K562 (cell line): ENCODE data around the gene TTC13. TPM values are rescaled to one million over a fixed set of nuclear protein-coding genes. Genes with fewer than 3 reads are reported as not detected.

Source experiments
- ATAC-seq: fragments of 200-7000 bp; cut with Tn5 transposase; 3 replicates; pipeline ENCODE4 v1.9.1; 2020; ENCODE audit warnings: moderate library complexity
- BruUV-seq: library from RNA; stranded (reverse); fragments of 400-500 nt; replicated peaks from 2 replicates; lab custom pipeline; 2021; lab: Mats Ljungman, UMichigan
- CTCF ChIA-PET: fragments of 300-600 bp; formaldehyde crosslinking; extraction: SDS; loops from one replicate; lab custom pipeline; 2021; ENCODE audit warnings: low intra/inter-chr PET ratio; lab: Yijun Ruan, JAX
- POLR2A ChIA-PET: fragments of 300-600, 350-650 bp; sonication (Branson Sonifier 250); formaldehyde crosslinking; extraction: SDS; loops from one replicate; lab custom pipeline; 2021; ENCODE audit warnings: antibody characterized with exemption, inconsistent platforms; lab: Yijun Ruan, JAX
- DNase-seq, 4 experiments: peaks; one replicate each; pipeline versions ENCODE4 v3.0.0 to v3.0.0-alpha.2; 2011 to 2018; ENCODE audit warnings: low spot score in 3 of 4, mixed read lengths in 3 of 4; ENCODE audit errors: extremely low read depth in 1 of 4
- FAIRE-seq: peaks from 2 replicates; lab custom pipeline; 2011; peaks lifted over from hg19 to GRCh38; lab: Jason Lieb, UNC
- H2AFZ ChIP-seq: 2 replicates; pipeline ENCODE4 v1.6.0; 2011; ENCODE audit warnings: low read depth, low read length, control low read depth, inconsistent platforms
- H3K27ac ChIP-seq: fragments of 200-600 bp; 3 replicates; pipeline ENCODE4 v1.8.0; 2011; ENCODE audit warnings: low read depth, mild to moderate bottlenecking, control low read depth, inconsistent platforms, low read length, moderate library complexity, mixed read lengths; ENCODE audit errors: extremely low read depth
- H3K27me3 ChIP-seq, 2 experiments: fragments of 300-600 bp in 1 of 2; 2 replicates in 1 of 2; 3 replicates in 1 of 2; pipeline versions ENCODE4 v1.6.0 to v1.8.0; 2011; ENCODE audit warnings: inconsistent platforms in 2 of 2, low read length in 2 of 2, mild to moderate bottlenecking in 1 of 2, mixed read lengths in 1 of 2, moderate library complexity in 1 of 2; ENCODE audit not compliant: control insufficient read depth in 2 of 2, insufficient read depth in 2 of 2
- H3K36me3 ChIP-seq: fragments of 300-600 bp; 3 replicates; pipeline ENCODE4 v1.8.0; 2011; ENCODE audit warnings: mild to moderate bottlenecking, low read length, inconsistent platforms; ENCODE audit not compliant: control insufficient read depth, insufficient read depth
- H3K4me1 ChIP-seq, 2 experiments: fragments of 200-600 bp in 1 of 2; replicated peaks in 1 of 2; 2 replicates in 1 of 2; 3 replicates in 1 of 2; pipeline versions ENCODE4 v1.5.1 to v1.8.0; 2011; ENCODE audit warnings: inconsistent platforms in 2 of 2, low read length in 2 of 2, mild to moderate bottlenecking in 1 of 2, mixed read lengths in 1 of 2, moderate library complexity in 1 of 2; ENCODE audit not compliant: control insufficient read depth in 2 of 2, insufficient read depth in 2 of 2
- H3K4me2 ChIP-seq: 2 replicates; pipeline ENCODE4 v1.6.1; 2011; ENCODE audit warnings: low read length, control low read depth, inconsistent platforms, mixed read lengths; ENCODE audit not compliant: insufficient read depth
- H3K4me3 ChIP-seq: fragments of 200-600 bp; sonication (generic), shearing (Covaris generic); 2 replicates; pipeline ENCODE4 v1.5.1; 2016; ENCODE audit warnings: control low read depth, inconsistent platforms
- H3K79me2 ChIP-seq: fragments of 200-600 bp; 3 replicates; pipeline ENCODE4 v1.8.0; 2011; ENCODE audit warnings: low read length, inconsistent platforms; ENCODE audit not compliant: control insufficient read depth, insufficient read depth
- H3K9ac ChIP-seq, 2 experiments: 2 replicates each; pipeline versions ENCODE4 v1.6.0 to v1.6.1; 2011; ENCODE audit warnings: low read depth in 2 of 2, low read length in 2 of 2, control low read depth in 1 of 2, inconsistent platforms in 1 of 2, mild to moderate bottlenecking in 1 of 2, mixed read lengths in 1 of 2; ENCODE audit not compliant: insufficient read depth in 1 of 2
- H3K9me1 ChIP-seq: one replicate; pipeline ENCODE4 v1.6.0; 2011; ENCODE audit warnings: inconsistent platforms, mild to moderate bottlenecking, low read length, moderate library complexity; ENCODE audit not compliant: control insufficient read depth, insufficient read depth
- H3K9me3 ChIP-seq: replicated peaks from 2 replicates; pipeline ENCODE4 v1.5.1; 2011; ENCODE audit warnings: low read depth, low read length, inconsistent platforms; ENCODE audit not compliant: control insufficient read depth, insufficient read depth
- H4K20me1 ChIP-seq: replicated peaks from 2 replicates; pipeline ENCODE4 v1.6.1; 2011; ENCODE audit warnings: low read length, inconsistent platforms, mixed read lengths; ENCODE audit not compliant: control insufficient read depth, insufficient read depth
- POLR2G ChIP-seq: fragments of 200-400 bp; formaldehyde crosslinking; IDR thresholded peaks from 2 replicates; pipeline ENCODE4 v1.6.1; 2017; ENCODE audit warnings: low read depth, mild to moderate bottlenecking, antibody characterized with exemption, low read length, moderate library complexity
- SPI1 ChIP-seq: IDR thresholded peaks from 2 replicates; pipeline ENCODE4 v1.6.1; 2011; ENCODE audit warnings: low read depth, low read length, control low read depth, borderline replicate concordance
- TEAD1 ChIP-seq, 2 experiments: fragments of 450-650 bp in 1 of 2; sonication (generic) in 1 of 2; formaldehyde crosslinking; IDR thresholded peaks; 2 replicates each; pipeline versions ENCODE4 v1.4.0 to v1.8.0; 2020 to 2022; ENCODE audit warnings: mild to moderate bottlenecking in 2 of 2, missing genetic modification reagents in 1 of 2
- TEAD4 ChIP-seq, 2 experiments: sonication (generic) in 1 of 2; formaldehyde crosslinking in 1 of 2; IDR thresholded peaks; 2 replicates each; pipeline versions ENCODE4 v1.6.1 to v1.8.0; 2012 to 2022; ENCODE audit warnings: borderline replicate concordance in 1 of 2, inconsistent platforms in 1 of 2, low read length in 1 of 2, mild to moderate bottlenecking in 1 of 2, missing genetic modification reagents in 1 of 2
- ZNF197 ChIP-seq: fragments of 200-800 bp; sonication (Bioruptor generic); IDR thresholded peaks from 2 replicates; pipeline ENCODE4 v1.6.1; 2016; ENCODE audit warnings: low read depth, missing genetic modification characterization, missing compliant biosample characterization
- ZNF561 ChIP-seq: fragments of 450-650 bp; formaldehyde crosslinking; conservative IDR thresholded peaks from 2 replicates; pipeline ENCODE4 v1.4.0; 2020; ENCODE audit warnings: mild to moderate bottlenecking, moderate library complexity
- WGBS: fragments of 100-300 bp; shearing (Covaris generic); methylation state at CpG from one replicate; pipeline ENCODE4 v1.1.6; 2016; ENCODE audit warnings: low coverage, mixed read lengths; ENCODE audit not compliant: insufficient coverage; ENCODE audit errors: missing lambda C conversion rate; 5-methylcytosine and 5-hydroxymethylcytosine counted together
- in situ Hi-C: fragments of 300-500 bp; cut with MboI; formaldehyde crosslinking; loops from 4 replicates; pipeline ENCODE4 v1.15.0; 2018; ENCODE audit warnings: inconsistent platforms, mixed read lengths
- intact Hi-C: fragments of 100-400 bp; cut with micrococcal nuclease; formaldehyde crosslinking; loops from 2 replicates; pipeline ENCODE4 v1.14.2; 2022
- polyA plus RNA-seq, 8 experiments: library from polyadenylated mRNA; depleted of rRNA in 4 of 8; stranded (reverse) in 5 of 8; unstranded in 3 of 8; fragments of >200 nt; fragmentation: Nextera tagmentation in 2 of 8; fragmentation: Illumina TruSeq in 1 of 8; extraction: Ambion mirVana in 2 of 8; extraction: Trizol in 1 of 8; gene quantifications; 2 replicates each; pipeline versions ENCODE4 v1.2.1 to v1.2.3, GENCODE V29; 2011 to 2014; ENCODE audit warnings: inconsistent platforms in 1 of 8, missing spikeins in 1 of 8
- total RNA-seq, 7 experiments: library from RNA; depleted of rRNA in 6 of 7; stranded (reverse); fragments of >200 nt in 6 of 7; fragmentation: Illumina TruSeq in 2 of 7; extraction: Trizol in 2 of 7; gene quantifications; 2 replicates each; pipeline versions ENCODE4 v1.2.1 to v1.2.3, GENCODE V29; 2011 to 2021; ENCODE audit warnings: low replicate concordance in 1 of 7

The TTC13 gene
- total and polyA plus RNA-seq, 9 of the 15 experiments (the other 6 are each of a cell fraction or from before 2014, with no cell fraction given): 1.7 to 13.8 (median 9.6) TPM

GRCh38 chr1:231020139-231020601, 41.5 kb upstream of the TTC13 start:
- FAIRE-seq (no peak), ATAC-seq (no peak), DNase-seq (no peak)
- Histone ChIP-seq H3K9ac (no peak overlapping the region), H4K20me1 (no peaks in the 10 kb centered on the region; the same call in 1 of the 2 replicates), H3K36me3 (peaks cover 32% of the 10 kb centered on the region; the same call in 2 of the 3 replicates), H3K4me2 (no peak overlapping the region), H3K79me2 (no peaks in the 10 kb centered on the region), H3K4me1 (no peaks in the 10 kb centered on the region; a peak in 1 of 5 replicates), H2AFZ (no peak overlapping the region), H3K27ac (no peak overlapping the region), H3K9me3 (no peaks in the 10 kb centered on the region), H3K9me1 (no peaks in the 10 kb centered on the region), H3K4me3 (no peak overlapping the region), H3K27me3 (no peaks in the 10 kb centered on the region)
- ChIA-PET POLR2A (interaction anchor here (1.2 kb wide), 1 partner anchor 33 kb away, joined by 3 read pairs; no protein-coding TSS in a partner anchor), CTCF (no interaction called here)
- BruUV-seq: no TSS peak
- TF ChIP-seq SPI1 (0 out of 2 replicates have a peak, but pooled peaks have one; percentile 2), TEAD1 (CRISPR knock-in tag; IDR thresholded peaks at IDR 0.05) (peak in 1 of 2 experiments; percentile 74; a peak in 1 of 4 replicates), TEAD4 (IDR thresholded peaks at IDR 0.05; ENCODE audit: low read length) (no peak), TEAD4 (CRISPR knock-in tag; IDR thresholded peaks at IDR 0.05; ENCODE audit: borderline replicate concordance) (0 out of 2 replicates have a peak, but pooled peaks have one; percentile 10), ZNF197 (CRISPR knock-in tag) (no peak)
- in situ Hi-C loops (no loop called here), intact Hi-C loops (no loop called here)
- WGBS: 77% methylated on average over 14 of the region's 14 CpGs

DNA sequence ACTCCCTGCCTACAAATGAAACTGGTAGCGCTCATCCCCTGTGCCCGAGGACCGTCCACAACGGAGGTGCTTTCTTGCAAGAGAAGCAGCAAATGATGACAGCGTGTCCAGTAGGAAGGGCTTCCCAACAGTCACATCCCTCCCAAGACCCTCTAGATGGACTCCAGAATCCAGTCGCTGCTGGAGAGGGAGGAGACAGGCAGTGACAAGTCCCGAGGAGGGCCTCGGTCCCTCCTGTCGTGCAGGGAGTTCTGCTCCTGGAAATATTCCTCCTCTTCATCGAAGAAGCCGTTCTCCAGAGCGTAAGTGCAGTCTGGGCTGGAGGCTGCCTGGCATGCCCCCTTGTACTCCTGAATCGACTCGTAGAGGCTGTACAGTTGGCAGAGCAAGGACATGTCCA, 41.0 kb upstream of the TTC13 start:
- Histone ChIP-seq H3K9ac (no peak overlapping the region), H2AFZ (no peak overlapping the region), H3K27ac (no peak overlapping the region), H3K27me3 (no peaks in the 10 kb centered on the region), H3K9me3 (no peaks in the 10 kb centered on the region), H3K4me3 (no peak overlapping the region), H4K20me1 (no peaks in the 10 kb centered on the region; the same call in 1 of the 2 replicates), H3K4me1 (no peaks in the 10 kb centered on the region; a peak in 1 of 5 replicates), H3K79me2 (no peaks in the 10 kb centered on the region), H3K9me1 (no peaks in the 10 kb centered on the region), H3K36me3 (peaks cover 31% of the 10 kb centered on the region; the same call in 2 of the 3 replicates), H3K4me2 (no peak overlapping the region)
- 94% methylated on average over 13 of the region's 14 CpGs for WGBS
- ATAC-seq: no peak
- no peak for FAIRE-seq
- BruUV-seq: no TSS peak
- DNase-seq: no peak
- in situ Hi-C loops: no loop called here
- CTCF ChIA-PET: no interaction called here
- no peak for TF ChIP-seq ZNF561
- TF ChIP-seq POLR2G: 0 out of 2 replicates have a peak, but pooled peaks have one; percentile 24
- POLR2A ChIA-PET: interaction anchor here (1.2 kb wide), 1 partner anchor 34 kb away, joined by 3 read pairs; no protein-coding TSS in a partner anchor
- intact Hi-C loops: loop anchor here (5.0 to 10.0 kb wide), 3 partner anchors 73 to 387 kb away; no protein-coding TSS in a partner anchor
